Glomerular endothelial cell (primary cell): ENCODE results near the gene TRIM8. TPM values are rescaled to one million over a fixed set of nuclear protein-coding genes. Genes with fewer than 3 reads are reported as not detected.
"Not testable (repeated sequence)": the region's sequence is repeated elsewhere in the genome, so short reads cannot be mapped to it uniquely, and the experiment has no call there.

Source experiments
- DNase-seq: peaks from one replicate; pipeline ENCODE4 v3.0.0-alpha.2; 2011; ENCODE audit warnings: low read depth, low spot score; ENCODE audit errors: extremely low read depth
- total RNA-seq: library from RNA; depleted of rRNA; stranded (reverse); fragments of >200 nt; gene quantifications from 2 replicates; pipeline ENCODE4 v1.2.3, GENCODE V29; 2015

The TRIM8 gene
- total RNA-seq, 1 donor from 2014 or later, result 181 TPM

- no peak for DNase-seq
Observed at GRCh38 chr10:102682981-102683380, 38.7 kb downstream of the TRIM8 start.

GRCh38 chr10:102683736-102684135, 39.5 kb downstream of the TRIM8 start:
- DNase-seq, result no peak

GRCh38 chr10:102691285-102692066, 47.2 kb downstream of the TRIM8 start:
- DNase-seq, result no peak

GRCh38 chr10:102695401-102695800, 51.1 kb downstream of the TRIM8 start:
- not testable (repeated sequence) for DNase-seq

- no peak for DNase-seq
Observed at GRCh38 chr10:102696736-102697135, 52.5 kb downstream of the TRIM8 start.

- no peak for DNase-seq
Observed at GRCh38 chr10:102698894-102699293, 54.6 kb downstream of the TRIM8 start.

GRCh38 chr10:102701272-102701671, 57.0 kb downstream of the TRIM8 start:
- no peak for DNase-seq

GRCh38 chr10:102701796-102702195, 57.5 kb downstream of the TRIM8 start:
- DNase-seq, result no peak

- DNase-seq, result no peak
Observed at GRCh38 chr10:102702742-102703141, 58.5 kb downstream of the TRIM8 start.

- no peak for DNase-seq
Observed at GRCh38 chr10:102704915-102705314, 60.6 kb downstream of the TRIM8 start.

- no peak for DNase-seq
Observed at GRCh38 chr10:102705531-102705930, 61.3 kb downstream of the TRIM8 start.

Other genes with a start within 250 kb of the TRIM8 start
- gene NFKB2, start 248.8 kb upstream of the TRIM8 start, total RNA-seq, result 45.3 and 88.4 TPM in 2 replicates
- 0.15 and 0.35 TPM in 2 replicates for gene PSD, start 225.7 kb upstream of the TRIM8 start, total RNA-seq
- gene FBXL15, start 223.6 kb upstream of the TRIM8 start, total RNA-seq, result 9.6 and 11.5 TPM in 2 replicates
- gene CUEDC2, start 211.9 kb upstream of the TRIM8 start, total RNA-seq, result 94.6 and 97.6 TPM in 2 replicates
- gene C10orf95, start 192.9 kb upstream of the TRIM8 start, total RNA-seq, result not detected in 2 replicates
- 172 and 205 TPM in 2 replicates for gene ACTR1A, start 141.8 kb upstream of the TRIM8 start, total RNA-seq
- gene SUFU, start 140.5 kb upstream of the TRIM8 start, total RNA-seq, result 14.0 and 17.4 TPM in 2 replicates
- gene ARL3, start 69.9 kb downstream of the TRIM8 start, total RNA-seq, result 6.4 and 7.4 TPM in 2 replicates
- 2.7 and 6.0 TPM in 2 replicates for gene SFXN2, start 70.2 kb downstream of the TRIM8 start, total RNA-seq
- 77.8 and 101 TPM in 2 replicates for gene WBP1L, start 99.5 kb downstream of the TRIM8 start, total RNA-seq
- gene CYP17A1, start 192.9 kb downstream of the TRIM8 start, total RNA-seq, result not detected in 2 replicates
- 16.2 and 22.5 TPM in 2 replicates for gene BORCS7, start 209.8 kb downstream of the TRIM8 start, total RNA-seq
- 0.58 and 0.82 TPM in 2 replicates for gene AS3MT, start 225.0 kb downstream of the TRIM8 start, total RNA-seq